NT2/D1 (cell line): ENCODE data around the gene AMELX.

Experiments
- SUZ12 ChIP-seq: IDR thresholded peaks from 2 replicates; pipeline ENCODE4 v1.6.1; 2011; ENCODE audit not compliant: insufficient read length, insufficient read depth; ENCODE audit errors: extremely low read depth
- YY1 ChIP-seq: IDR thresholded peaks from 2 replicates; pipeline ENCODE4 v1.6.1; 2011; ENCODE audit not compliant: insufficient read length, insufficient read depth

DNA sequence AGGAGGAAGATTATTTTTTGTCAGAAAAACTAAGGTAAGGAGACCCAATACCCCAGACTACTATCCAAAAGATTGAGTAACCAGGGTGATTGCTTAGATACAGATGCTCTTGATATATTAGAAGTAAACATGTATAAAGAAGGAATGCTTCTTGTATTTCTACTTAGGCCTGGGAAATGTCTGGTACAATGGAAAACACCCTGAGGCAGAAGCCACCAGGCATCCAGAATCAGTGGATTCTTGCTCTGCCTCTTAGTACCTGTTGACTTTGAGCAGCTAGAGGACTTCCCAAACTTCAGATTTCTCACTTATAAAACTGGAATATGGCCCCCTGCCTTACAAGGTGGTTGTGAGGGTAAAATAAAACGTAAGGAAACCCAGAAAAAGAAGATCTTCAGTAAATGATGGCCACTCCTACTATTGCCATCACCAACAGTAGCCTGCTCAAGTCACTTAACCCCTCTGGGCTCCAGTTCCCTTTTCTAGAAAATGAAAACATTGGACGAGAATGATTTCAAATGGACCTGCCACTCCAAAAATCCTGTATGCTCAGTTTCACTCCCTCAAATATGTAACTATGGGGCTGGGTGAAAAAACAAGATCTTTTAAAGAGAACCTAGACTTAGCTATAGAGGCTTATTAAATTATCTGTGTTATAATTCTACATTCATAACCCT lies 56.6 kb downstream of the AMELX start:
- TF ChIP-seq SUZ12 (no peak), YY1 (no peak)
